ENCODE measurements around the gene PSMD11.

DNA sequence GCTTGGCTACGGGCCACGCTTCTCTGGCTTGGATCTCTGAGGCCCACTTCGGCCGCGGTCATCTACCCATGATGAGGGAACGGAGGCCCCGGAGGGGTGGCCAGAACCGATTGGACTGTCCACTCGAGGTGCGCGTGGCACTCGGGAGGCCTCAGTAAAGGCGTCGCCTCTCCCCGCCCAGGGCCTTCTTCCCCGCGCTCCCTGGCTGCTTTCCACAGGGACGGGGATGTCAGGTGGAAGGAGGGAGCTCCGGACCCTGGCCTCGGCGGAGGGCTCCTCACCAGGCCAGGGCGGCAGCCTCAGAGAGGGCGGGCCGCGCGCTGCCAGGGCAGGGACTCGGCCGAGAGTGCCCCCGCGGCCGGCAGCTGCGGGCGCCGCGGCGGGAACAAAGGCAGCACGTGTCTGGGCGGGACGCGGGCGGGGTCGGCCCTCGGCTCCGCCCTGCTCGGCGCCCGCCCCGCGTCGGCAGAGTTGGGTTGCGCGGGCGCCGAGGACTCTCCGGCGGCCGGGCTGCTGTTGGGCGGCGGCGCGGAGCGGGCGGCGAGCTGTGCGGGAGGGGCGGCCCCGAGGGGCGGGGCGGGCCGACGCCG, 41.9 kb downstream of the PSMD11 start:
- TF ChIP-seq EZH2phosphoT487 (IDR thresholded peaks at IDR 0.05; ENCODE audit: insufficient read depth, low read depth) (no peak), EZH2 (IDR thresholded peaks at IDR 0.05; ENCODE audit: insufficient read depth, poor library complexity, severe bottlenecking) (no peak)

All from GM23248 (cell line).